ENCODE data around the gene RPL13. TPM values are rescaled to one million over a fixed set of nuclear protein-coding genes. Genes with fewer than 3 reads are reported as not detected.

The RPL13 gene
- total and polyA plus RNA-seq, 2 of the 13 experiments (the other 11 are each of a cell fraction or from before 2014, with no cell fraction given), result 2,988 to 4,411 TPM

DNA sequence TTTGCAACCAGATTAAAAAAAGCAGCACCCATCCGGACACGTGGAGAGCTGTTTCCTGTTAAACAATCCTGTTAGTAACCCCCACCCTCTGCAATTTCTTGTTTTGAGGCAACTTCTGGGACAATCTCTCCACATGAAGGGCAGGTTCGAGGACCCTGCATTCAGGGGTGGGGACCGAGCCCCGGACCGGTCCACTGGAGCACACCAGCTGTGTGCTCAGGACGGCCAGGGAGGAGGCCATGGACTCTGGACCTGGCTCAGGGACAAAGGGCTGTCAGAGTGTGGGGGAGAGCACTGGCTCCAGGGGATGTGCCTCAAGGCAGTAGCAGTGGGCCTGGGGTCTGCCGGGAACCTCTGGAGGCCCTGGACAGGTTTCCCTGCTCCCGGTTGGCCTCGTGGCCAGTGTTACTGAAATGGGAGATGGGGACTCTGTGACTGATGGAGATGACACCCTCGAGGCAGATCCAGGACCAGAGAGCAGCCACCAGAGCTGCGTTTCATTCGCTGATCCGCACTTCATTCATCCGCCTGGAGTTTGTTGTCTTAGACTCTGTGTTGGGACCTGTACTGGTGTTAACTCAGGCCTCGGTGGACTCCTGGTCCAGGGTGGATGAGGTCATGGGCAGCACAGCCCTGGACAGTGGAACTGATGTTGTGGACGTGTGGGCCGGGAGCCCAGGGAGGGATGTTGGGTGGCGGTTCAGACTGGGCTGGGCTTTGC lies 12.2 kb downstream of the RPL13 start (continued):
- TF ChIP-seq, protein P1, sequence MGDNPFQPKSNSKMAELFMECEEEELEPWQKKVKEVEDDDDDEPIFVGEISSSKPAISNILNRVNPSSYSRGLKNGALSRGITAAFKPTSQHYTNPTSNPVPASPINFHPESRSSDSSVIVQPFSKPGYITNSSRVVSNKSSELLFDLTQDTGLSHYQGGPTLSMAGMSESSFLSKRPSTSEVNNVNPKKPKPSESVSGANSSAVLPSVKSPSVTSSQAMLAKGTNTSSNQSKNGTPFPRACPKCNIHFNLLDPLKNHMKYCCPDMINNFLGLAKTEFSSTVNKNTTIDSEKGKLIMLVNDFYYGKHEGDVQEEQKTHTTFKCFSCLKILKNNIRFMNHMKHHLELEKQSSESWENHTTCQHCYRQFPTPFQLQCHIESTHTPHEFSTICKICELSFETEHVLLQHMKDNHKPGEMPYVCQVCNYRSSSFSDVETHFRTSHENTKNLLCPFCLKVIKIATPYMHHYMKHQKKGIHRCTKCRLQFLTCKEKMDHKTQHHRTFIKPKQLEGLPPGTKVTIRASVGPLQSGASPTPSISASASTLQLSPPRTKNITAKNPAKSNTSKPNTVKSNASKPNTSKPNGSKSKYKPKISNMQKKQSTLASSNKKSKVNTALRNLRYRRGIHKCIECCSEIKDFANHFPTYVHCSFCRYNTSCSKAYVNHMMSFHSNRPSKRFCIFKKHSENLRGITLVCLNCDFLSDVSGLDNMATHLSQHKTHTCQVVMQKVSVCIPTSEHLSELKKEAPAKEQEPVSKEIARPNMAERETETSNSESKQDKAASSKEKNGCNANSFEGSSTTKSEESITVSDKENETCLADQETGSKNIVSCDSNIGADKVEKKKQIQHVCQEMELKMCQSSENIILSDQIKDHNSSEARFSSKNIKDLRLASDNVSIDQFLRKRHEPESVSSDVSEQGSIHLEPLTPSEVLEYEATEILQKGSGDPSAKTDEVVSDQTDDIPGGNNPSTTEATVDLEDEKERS (CRISPR knock-in tag; IDR thresholded peaks at IDR 0.05), result peak; percentile 88
- TF ChIP-seq MXD4 (CRISPR knock-in tag; IDR thresholded peaks at IDR 0.05) (0 out of 2 replicates have a peak, but pooled peaks have one; percentile 78), TAF15 (IDR thresholded peaks at IDR 0.05; ENCODE audit: low read depth, low read length, poor library complexity, severe bottlenecking) (no peak), ZSCAN9 (CRISPR knock-in tag; IDR thresholded peaks at IDR 0.05; ENCODE audit: borderline replicate concordance) (peak; percentile 40; the same call in 1 of the 2 replicates), SAP130 (CRISPR knock-in tag; IDR thresholded peaks at IDR 0.05; ENCODE audit: low read depth) (peak; percentile 86), PRPF4 (IDR thresholded peaks at IDR 0.05; ENCODE audit: low read depth, low read length, poor library complexity, severe bottlenecking) (no peak), TOE1 (CRISPR knock-in tag; IDR thresholded peaks at IDR 0.05) (no peak), SRSF1 (optimal IDR thresholded peaks at IDR 0.05; ENCODE audit: low read depth, low read length) (no peak), KAT8 (CRISPR knock-in tag; IDR thresholded peaks at IDR 0.05) (peak; percentile 67; the same call in 1 of the 2 replicates), ZNF772 (CRISPR knock-in tag; IDR thresholded peaks at IDR 0.05) (peak; percentile 70), MIER3 (CRISPR knock-in tag; IDR thresholded peaks at IDR 0.05; ENCODE audit: borderline replicate concordance) (0 out of 2 replicates have a peak, but pooled peaks have one; percentile 52), STAT5B (CRISPR knock-in tag; IDR thresholded peaks at IDR 0.05) (no peak), MXI1 (IDR thresholded peaks at IDR 0.05; ENCODE audit: borderline replicate concordance, low read depth, low read length) (peak; percentile 57; the same call in 2 of the 3 replicates), GTF2F1 (IDR thresholded peaks at IDR 0.05; ENCODE audit: low read length) (no peak), GABPA (IDR thresholded peaks at IDR 0.05; ENCODE audit: low read depth, low read length) (no peak), GABPA (CRISPR knock-in tag; IDR thresholded peaks at IDR 0.05; ENCODE audit: low read depth) (peak; percentile 50; the same call in 1 of the 2 replicates), SOX13 (IDR thresholded peaks at IDR 0.05) (no peak), SOX13 (CRISPR knock-in tag; conservative IDR thresholded peaks at IDR 0.05 in 1 of 2, IDR thresholded peaks at IDR 0.05 in 1 of 2) (peak in 1 of 2 experiments; percentile 69; a peak in 2 of 4 replicates), ZNF34 (CRISPR knock-in tag; IDR thresholded peaks at IDR 0.05; ENCODE audit: borderline replicate concordance) (0 out of 2 replicates have a peak, but pooled peaks have one; percentile 81), PAWR (CRISPR knock-in tag; IDR thresholded peaks at IDR 0.05; ENCODE audit: borderline replicate concordance) (no peak), SUZ12 (IDR thresholded peaks at IDR 0.05; ENCODE audit: low read depth, low read length) (no peak), ZNF225 (CRISPR knock-in tag; IDR thresholded peaks at IDR 0.05) (no peak)
- TF ChIP-seq, protein P2, sequence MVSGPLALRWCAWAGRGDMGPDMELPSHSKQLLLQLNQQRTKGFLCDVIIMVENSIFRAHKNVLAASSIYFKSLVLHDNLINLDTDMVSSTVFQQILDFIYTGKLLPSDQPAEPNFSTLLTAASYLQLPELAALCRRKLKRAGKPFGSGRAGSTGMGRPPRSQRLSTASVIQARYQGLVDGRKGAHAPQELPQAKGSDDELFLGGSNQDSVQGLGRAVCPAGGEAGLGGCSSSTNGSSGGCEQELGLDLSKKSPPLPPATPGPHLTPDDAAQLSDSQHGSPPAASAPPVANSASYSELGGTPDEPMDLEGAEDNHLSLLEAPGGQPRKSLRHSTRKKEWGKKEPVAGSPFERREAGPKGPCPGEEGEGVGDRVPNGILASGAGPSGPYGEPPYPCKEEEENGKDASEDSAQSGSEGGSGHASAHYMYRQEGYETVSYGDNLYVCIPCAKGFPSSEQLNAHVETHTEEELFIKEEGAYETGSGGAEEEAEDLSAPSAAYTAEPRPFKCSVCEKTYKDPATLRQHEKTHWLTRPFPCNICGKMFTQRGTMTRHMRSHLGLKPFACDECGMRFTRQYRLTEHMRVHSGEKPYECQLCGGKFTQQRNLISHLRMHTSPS (CRISPR knock-in tag; IDR thresholded peaks at IDR 0.05; ENCODE audit: low read depth), result peak; percentile 44; the same call in 1 of the 2 replicates
- TF ChIP-seq, protein P3, sequence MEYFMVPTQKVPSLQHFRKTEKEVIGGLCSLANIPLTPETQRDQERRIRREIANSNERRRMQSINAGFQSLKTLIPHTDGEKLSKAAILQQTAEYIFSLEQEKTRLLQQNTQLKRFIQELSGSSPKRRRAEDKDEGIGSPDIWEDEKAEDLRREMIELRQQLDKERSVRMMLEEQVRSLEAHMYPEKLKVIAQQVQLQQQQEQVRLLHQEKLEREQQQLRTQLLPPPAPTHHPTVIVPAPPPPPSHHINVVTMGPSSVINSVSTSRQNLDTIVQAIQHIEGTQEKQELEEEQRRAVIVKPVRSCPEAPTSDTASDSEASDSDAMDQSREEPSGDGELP (IDR thresholded peaks at IDR 0.05; ENCODE audit: borderline replicate concordance, low read depth), result peak; percentile 94; the same call in 1 of the 2 replicates
- TF ChIP-seq, protein P4, sequence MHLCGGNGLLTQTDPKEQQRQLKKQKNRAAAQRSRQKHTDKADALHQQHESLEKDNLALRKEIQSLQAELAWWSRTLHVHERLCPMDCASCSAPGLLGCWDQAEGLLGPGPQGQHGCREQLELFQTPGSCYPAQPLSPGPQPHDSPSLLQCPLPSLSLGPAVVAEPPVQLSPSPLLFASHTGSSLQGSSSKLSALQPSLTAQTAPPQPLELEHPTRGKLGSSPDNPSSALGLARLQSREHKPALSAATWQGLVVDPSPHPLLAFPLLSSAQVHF (CRISPR knock-in tag; IDR thresholded peaks at IDR 0.05), result 0 out of 2 replicates have a peak, but pooled peaks have one; percentile 47
